Measurements from ENCODE around the gene C2CD2.

DNA sequence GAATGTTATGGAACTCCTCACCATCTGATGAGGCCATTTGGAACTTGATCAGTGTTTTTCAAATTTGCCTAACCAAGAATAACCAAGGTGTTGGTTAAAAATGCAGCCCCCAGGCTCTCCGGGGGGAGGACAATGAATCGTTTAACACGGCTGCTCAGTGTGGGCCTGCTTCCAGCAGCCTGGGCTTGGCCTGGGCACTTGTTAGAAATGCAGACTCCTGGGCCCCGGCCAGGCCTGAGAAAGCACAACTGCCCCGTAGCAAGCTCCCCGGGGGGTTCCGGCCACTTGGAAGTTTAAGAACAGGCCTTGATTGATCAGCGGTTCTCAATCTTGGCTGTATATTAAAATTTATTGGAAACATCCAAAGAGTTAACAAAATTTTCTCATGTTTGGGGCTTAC, 22.8 kb upstream of the C2CD2 start:
- TF ChIP-seq, protein P1, sequence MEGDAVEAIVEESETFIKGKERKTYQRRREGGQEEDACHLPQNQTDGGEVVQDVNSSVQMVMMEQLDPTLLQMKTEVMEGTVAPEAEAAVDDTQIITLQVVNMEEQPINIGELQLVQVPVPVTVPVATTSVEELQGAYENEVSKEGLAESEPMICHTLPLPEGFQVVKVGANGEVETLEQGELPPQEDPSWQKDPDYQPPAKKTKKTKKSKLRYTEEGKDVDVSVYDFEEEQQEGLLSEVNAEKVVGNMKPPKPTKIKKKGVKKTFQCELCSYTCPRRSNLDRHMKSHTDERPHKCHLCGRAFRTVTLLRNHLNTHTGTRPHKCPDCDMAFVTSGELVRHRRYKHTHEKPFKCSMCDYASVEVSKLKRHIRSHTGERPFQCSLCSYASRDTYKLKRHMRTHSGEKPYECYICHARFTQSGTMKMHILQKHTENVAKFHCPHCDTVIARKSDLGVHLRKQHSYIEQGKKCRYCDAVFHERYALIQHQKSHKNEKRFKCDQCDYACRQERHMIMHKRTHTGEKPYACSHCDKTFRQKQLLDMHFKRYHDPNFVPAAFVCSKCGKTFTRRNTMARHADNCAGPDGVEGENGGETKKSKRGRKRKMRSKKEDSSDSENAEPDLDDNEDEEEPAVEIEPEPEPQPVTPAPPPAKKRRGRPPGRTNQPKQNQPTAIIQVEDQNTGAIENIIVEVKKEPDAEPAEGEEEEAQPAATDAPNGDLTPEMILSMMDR (IDR thresholded peaks at IDR 0.05; ENCODE audit: control extremely low read depth in 1 of 3, insufficient read depth in 1 of 3, low read depth in 1 of 3, low read length in 3 of 3), result no peak
- TF ChIP-seq SUZ12 (IDR thresholded peaks at IDR 0.05; ENCODE audit: low read length) (no peak), JUN (IDR thresholded peaks at IDR 0.05; ENCODE audit: low read depth, low read length) (no peak), YY1 (IDR thresholded peaks at IDR 0.05; ENCODE audit: low read depth, low read length) (no peak), ASH2L (IDR thresholded peaks at IDR 0.05; ENCODE audit: low read length) (no peak), POLR2AphosphoS5 (IDR thresholded peaks at IDR 0.05; ENCODE audit: low read depth, low read length) (no peak), TCF12 (IDR thresholded peaks at IDR 0.05; ENCODE audit: low read depth, low read length) (no peak), CHD1 (IDR thresholded peaks at IDR 0.05; ENCODE audit: low read depth, low read length) (no peak), SIX5 (IDR thresholded peaks at IDR 0.05; ENCODE audit: low read depth, low read length) (no peak)
- TF ChIP-seq, protein P2, sequence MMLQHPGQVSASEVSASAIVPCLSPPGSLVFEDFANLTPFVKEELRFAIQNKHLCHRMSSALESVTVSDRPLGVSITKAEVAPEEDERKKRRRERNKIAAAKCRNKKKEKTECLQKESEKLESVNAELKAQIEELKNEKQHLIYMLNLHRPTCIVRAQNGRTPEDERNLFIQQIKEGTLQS (IDR thresholded peaks at IDR 0.05; ENCODE audit: insufficient read depth, low read depth, low read length), result no peak
